Measurements from ENCODE around the gene LHB. TPM values are rescaled to one million over a fixed set of nuclear protein-coding genes. Genes with fewer than 3 reads are reported as not detected.

The LHB gene
- total RNA-seq, 2 experiments from 2014 or later: 1.1 TPM; not detected in 1

DNA sequence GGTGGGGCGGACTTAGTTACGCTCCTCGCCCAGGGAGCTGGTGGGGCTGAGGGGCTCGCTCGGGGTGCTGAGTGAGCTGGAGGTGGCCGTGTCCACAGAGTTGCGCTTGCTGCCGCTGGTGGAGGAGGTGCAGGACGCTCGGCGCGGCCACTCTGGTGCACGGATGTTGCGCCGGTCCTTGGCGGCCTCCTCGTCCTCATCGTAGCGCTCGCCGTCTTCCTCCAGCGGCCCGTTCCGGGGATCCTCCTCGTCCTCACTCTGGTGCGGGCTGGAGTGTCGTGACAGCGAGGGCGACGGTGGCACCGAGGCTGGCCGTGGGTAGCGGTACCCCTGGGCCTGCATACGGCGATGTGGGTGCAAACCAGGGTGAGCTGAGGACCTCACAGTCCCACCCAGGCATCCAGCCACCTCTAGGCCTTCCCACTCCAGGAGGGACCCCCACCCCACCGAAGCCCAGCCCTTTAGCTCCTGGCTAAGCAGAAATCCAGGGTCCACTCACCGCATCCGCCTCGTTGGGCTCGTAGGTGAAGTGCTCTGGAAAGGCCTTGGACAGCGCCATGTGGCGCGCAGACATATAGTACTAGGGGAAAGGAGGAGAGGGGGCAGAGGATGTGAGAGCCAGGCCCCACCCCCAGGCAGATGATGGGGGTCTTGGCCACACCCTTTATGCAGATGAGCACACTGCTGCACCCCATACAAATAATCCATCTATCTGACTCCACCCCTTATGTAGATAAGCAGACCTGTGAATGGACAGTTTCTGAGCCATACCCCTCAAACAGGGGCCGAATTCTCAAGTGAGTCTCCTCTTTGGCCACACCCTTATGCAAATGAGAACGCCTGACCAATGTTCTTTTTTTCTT, 47.4 kb downstream of the LHB start:
- Histone ChIP-seq H3K4me1 (ENCODE audit: insufficient read depth, low read length, poor library complexity, severe bottlenecking) (peaks cover 44% of the 10 kb centered on the region), H3K4me2 (ENCODE audit: low read length) (no peak overlapping the region), H3K9me2 (ENCODE audit: insufficient read depth, low read length) (no peaks in the 10 kb centered on the region), H3K9me3 (ENCODE audit: low read length) (no peaks in the 10 kb centered on the region), H3K4me3 (ENCODE audit: low read depth, low read length, poor library complexity, severe bottlenecking) (no peak overlapping the region), H3K36me3 (ENCODE audit: insufficient read depth, low read length) (peaks cover 53% of the 10 kb centered on the region), H4K20me1 (ENCODE audit: insufficient read depth, low read length) (no peaks in the 10 kb centered on the region), H2AFZ (ENCODE audit: low read length) (no peak overlapping the region), H3K27ac (ENCODE audit: low read depth, low read length, poor library complexity, severe bottlenecking) (peak overlapping the region; percentile 24), H3K79me2 (ENCODE audit: insufficient read depth, low read depth, low read length) (peaks cover 12% of the 10 kb centered on the region; the same call in 1 of the 2 replicates)
- ChIA-PET POLR2A (no interaction called here), CTCF (ENCODE audit: unreplicated experiment) (interaction anchor here (0.7 to 1.7 kb wide), 2 partner anchors 127 to 174 kb away, joined by 3 to 5 read pairs; no protein-coding TSS in a partner anchor)
- peak; percentile 79 for DNase-seq (ENCODE audit: low spot score)
- TF ChIP-seq, protein P1, sequence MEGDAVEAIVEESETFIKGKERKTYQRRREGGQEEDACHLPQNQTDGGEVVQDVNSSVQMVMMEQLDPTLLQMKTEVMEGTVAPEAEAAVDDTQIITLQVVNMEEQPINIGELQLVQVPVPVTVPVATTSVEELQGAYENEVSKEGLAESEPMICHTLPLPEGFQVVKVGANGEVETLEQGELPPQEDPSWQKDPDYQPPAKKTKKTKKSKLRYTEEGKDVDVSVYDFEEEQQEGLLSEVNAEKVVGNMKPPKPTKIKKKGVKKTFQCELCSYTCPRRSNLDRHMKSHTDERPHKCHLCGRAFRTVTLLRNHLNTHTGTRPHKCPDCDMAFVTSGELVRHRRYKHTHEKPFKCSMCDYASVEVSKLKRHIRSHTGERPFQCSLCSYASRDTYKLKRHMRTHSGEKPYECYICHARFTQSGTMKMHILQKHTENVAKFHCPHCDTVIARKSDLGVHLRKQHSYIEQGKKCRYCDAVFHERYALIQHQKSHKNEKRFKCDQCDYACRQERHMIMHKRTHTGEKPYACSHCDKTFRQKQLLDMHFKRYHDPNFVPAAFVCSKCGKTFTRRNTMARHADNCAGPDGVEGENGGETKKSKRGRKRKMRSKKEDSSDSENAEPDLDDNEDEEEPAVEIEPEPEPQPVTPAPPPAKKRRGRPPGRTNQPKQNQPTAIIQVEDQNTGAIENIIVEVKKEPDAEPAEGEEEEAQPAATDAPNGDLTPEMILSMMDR (conservative IDR thresholded peaks at IDR 0.05; ENCODE audit: low read length): no peak
- TF ChIP-seq EZH2phosphoT487 (IDR thresholded peaks at IDR 0.05; ENCODE audit: borderline replicate concordance, low read depth, low read length): no peak
- BruUV-seq (replicated peaks): no TSS peak
- intact Hi-C loops (cut with micrococcal nuclease; ENCODE audit: unreplicated experiment): loop anchor here (2.0 to 5.0 kb wide), 2 partner anchors 175 to 322 kb away; partner anchors contain the start of gene CA11

- Histone ChIP-seq H3K27ac (ENCODE audit: low read depth, low read length, poor library complexity, severe bottlenecking) (no peak overlapping the region), H3K9me2 (ENCODE audit: insufficient read depth, low read length) (no peaks in the 10 kb centered on the region), H3K79me2 (ENCODE audit: insufficient read depth, low read depth, low read length) (peaks cover 17% of the 10 kb centered on the region; the same call in 1 of the 2 replicates), H2AFZ (ENCODE audit: low read length) (no peak overlapping the region), H3K9me3 (ENCODE audit: low read length) (no peaks in the 10 kb centered on the region), H4K20me1 (ENCODE audit: insufficient read depth, low read length) (no peaks in the 10 kb centered on the region), H3K4me2 (ENCODE audit: low read length) (no peak overlapping the region), H3K4me1 (ENCODE audit: insufficient read depth, low read length, poor library complexity, severe bottlenecking) (peaks cover 51% of the 10 kb centered on the region), H3K36me3 (ENCODE audit: insufficient read depth, low read length) (peaks cover 47% of the 10 kb centered on the region), H3K4me3 (ENCODE audit: low read depth, low read length, poor library complexity, severe bottlenecking) (no peak overlapping the region)
- ChIA-PET POLR2A (no interaction called here), CTCF (ENCODE audit: unreplicated experiment) (interaction anchor here (0.7 kb wide), 1 partner anchor 173 kb away, joined by 3 read pairs; no protein-coding TSS in a partner anchor)
- TF ChIP-seq, protein P1 (conservative IDR thresholded peaks at IDR 0.05; ENCODE audit: low read length): no peak
- no peak for TF ChIP-seq EZH2phosphoT487 (IDR thresholded peaks at IDR 0.05; ENCODE audit: borderline replicate concordance, low read depth, low read length)
- DNase-seq (ENCODE audit: low spot score): no peak
- intact Hi-C loops (cut with micrococcal nuclease; ENCODE audit: unreplicated experiment): no loop called here
- BruUV-seq (replicated peaks): no TSS peak
These were observed 48.1 kb downstream of the LHB start for GRCh38 chr19:48968813-48969218.
